ENCODE measurements around the gene NID2. TPM values are rescaled to one million over a fixed set of nuclear protein-coding genes. Genes with fewer than 3 reads are reported as not detected.

NID2 gene
- total RNA-seq, 1 donor = 146 TPM

- DNase-seq (ENCODE audit: low read depth) = no peak
- no peak overlapping the region for H3K4me3 ChIP-seq (ENCODE audit: low read depth, low read length)
- TF ChIP-seq CTCF (IDR thresholded peaks at IDR 0.05; ENCODE audit: insufficient read depth, low read depth, low read length) = no peak
These were observed 40.0 kb upstream of the NID2 start for GRCh38 chr14:52108823-52109222.

- no peak overlapping the region for H3K4me3 ChIP-seq (ENCODE audit: low read depth, low read length)
- no peak for TF ChIP-seq CTCF (IDR thresholded peaks at IDR 0.05; ENCODE audit: insufficient read depth, low read depth, low read length)
- peak; percentile 73 for DNase-seq (ENCODE audit: low read depth)
These were observed 38.0 kb upstream of the NID2 start for GRCh38 chr14:52106840-52107239.

GRCh38 chr14:52103416-52103815, 34.6 kb upstream of the NID2 start:
- DNase-seq (ENCODE audit: low read depth) = no peak
- H3K4me3 ChIP-seq (ENCODE audit: low read depth, low read length) = no peak overlapping the region
- TF ChIP-seq CTCF (IDR thresholded peaks at IDR 0.05; ENCODE audit: insufficient read depth, low read depth, low read length) = no peak

- no peak overlapping the region for H3K4me3 ChIP-seq (ENCODE audit: low read depth, low read length)
- no peak for TF ChIP-seq CTCF (IDR thresholded peaks at IDR 0.05; ENCODE audit: insufficient read depth, low read depth, low read length)
- DNase-seq (ENCODE audit: low read depth) = no peak
These were observed 26.9 kb upstream of the NID2 start for GRCh38 chr14:52095794-52096193.

GRCh38 chr14:52095336-52095735, 26.5 kb upstream of the NID2 start:
- no peak for DNase-seq (ENCODE audit: low read depth)
- TF ChIP-seq CTCF (IDR thresholded peaks at IDR 0.05; ENCODE audit: insufficient read depth, low read depth, low read length) = no peak
- no peak overlapping the region for H3K4me3 ChIP-seq (ENCODE audit: low read depth, low read length)

- H3K4me3 ChIP-seq (ENCODE audit: low read depth, low read length) = no peak overlapping the region
- no peak for TF ChIP-seq CTCF (IDR thresholded peaks at IDR 0.05; ENCODE audit: insufficient read depth, low read depth, low read length)
- DNase-seq (ENCODE audit: low read depth) = peak; percentile 74
These were observed 25.9 kb upstream of the NID2 start for GRCh38 chr14:52094546-52095271.

- no peak overlapping the region for H3K4me3 ChIP-seq (ENCODE audit: low read depth, low read length)
- TF ChIP-seq CTCF (IDR thresholded peaks at IDR 0.05; ENCODE audit: insufficient read depth, low read depth, low read length) = no peak
- no peak for DNase-seq (ENCODE audit: low read depth)
These were observed 23.1 kb upstream of the NID2 start for GRCh38 chr14:52091928-52092327.
